ENCODE data around the gene DNAJB8. TPM values are rescaled to one million over a fixed set of nuclear protein-coding genes. Genes with fewer than 3 reads are reported as not detected.

DNAJB8 gene
- total RNA-seq, 1 donor from 2014 or later: not detected

GRCh38 chr3:128452678-128453275 is 13.9 kb downstream of the DNAJB8 start:
- intact Hi-C loops (cut with micrococcal nuclease): no loop called here

- intact Hi-C loops (cut with micrococcal nuclease): no loop called here
Measured at GRCh38 chr3:128452120-128452519, 14.6 kb downstream of the DNAJB8 start.

- intact Hi-C loops (cut with micrococcal nuclease): no loop called here
Measured at GRCh38 chr3:128449111-128449638, 17.5 kb downstream of the DNAJB8 start.

- intact Hi-C loops (cut with micrococcal nuclease): no loop called here
Measured at GRCh38 chr3:128448491-128448890, 18.2 kb downstream of the DNAJB8 start.

GRCh38 chr3:128447561-128448013 is 19.1 kb downstream of the DNAJB8 start:
- intact Hi-C loops (cut with micrococcal nuclease): no loop called here

GRCh38 chr3:128446821-128447220 is 19.9 kb downstream of the DNAJB8 start:
- intact Hi-C loops (cut with micrococcal nuclease): no loop called here

- intact Hi-C loops (cut with micrococcal nuclease): no loop called here
Measured at GRCh38 chr3:128445357-128445756, 21.3 kb downstream of the DNAJB8 start.

GRCh38 chr3:128443771-128444170 is 22.9 kb downstream of the DNAJB8 start:
- intact Hi-C loops (cut with micrococcal nuclease): no loop called here

- intact Hi-C loops (cut with micrococcal nuclease): no loop called here
Measured at GRCh38 chr3:128442949-128443348, 23.7 kb downstream of the DNAJB8 start.

- intact Hi-C loops (cut with micrococcal nuclease): no loop called here
Measured at GRCh38 chr3:128442070-128442469, 24.6 kb downstream of the DNAJB8 start.

GRCh38 chr3:128439226-128439625 is 27.5 kb downstream of the DNAJB8 start:
- intact Hi-C loops (cut with micrococcal nuclease): no loop called here

- intact Hi-C loops (cut with micrococcal nuclease): no loop called here
Measured at GRCh38 chr3:128438488-128439072, 28.1 kb downstream of the DNAJB8 start.

- intact Hi-C loops (cut with micrococcal nuclease): no loop called here
Measured at GRCh38 chr3:128436214-128436613, 30.5 kb downstream of the DNAJB8 start.

- intact Hi-C loops (cut with micrococcal nuclease): no loop called here
Measured at GRCh38 chr3:128435561-128435960, 31.1 kb downstream of the DNAJB8 start.

GRCh38 chr3:128435058-128435457 is 31.6 kb downstream of the DNAJB8 start:
- intact Hi-C loops (cut with micrococcal nuclease): no loop called here

GRCh38 chr3:128434524-128434923 is 32.2 kb downstream of the DNAJB8 start:
- intact Hi-C loops (cut with micrococcal nuclease): no loop called here

- intact Hi-C loops (cut with micrococcal nuclease): no loop called here
Measured at GRCh38 chr3:128433837-128434165, 32.9 kb downstream of the DNAJB8 start.

GRCh38 chr3:128432971-128433836 is 33.5 kb downstream of the DNAJB8 start:
- intact Hi-C loops (cut with micrococcal nuclease): no loop called here

- intact Hi-C loops (cut with micrococcal nuclease): no loop called here
Measured at GRCh38 chr3:128432301-128432970, 34.3 kb downstream of the DNAJB8 start.

- intact Hi-C loops (cut with micrococcal nuclease): no loop called here
Measured at GRCh38 chr3:128431803-128432300, 34.8 kb downstream of the DNAJB8 start.

- intact Hi-C loops (cut with micrococcal nuclease): no loop called here
Measured at GRCh38 chr3:128430731-128431130, 36.0 kb downstream of the DNAJB8 start.
